GM19240 (cell line): ENCODE results near the gene ADARB1.

Experiments
- DNase-seq: peaks from one replicate; pipeline ENCODE4 v3.0.0; 2011; ENCODE audit warnings: low spot score; ENCODE audit not compliant: insufficient read length

Gene ADARB1

DNA sequence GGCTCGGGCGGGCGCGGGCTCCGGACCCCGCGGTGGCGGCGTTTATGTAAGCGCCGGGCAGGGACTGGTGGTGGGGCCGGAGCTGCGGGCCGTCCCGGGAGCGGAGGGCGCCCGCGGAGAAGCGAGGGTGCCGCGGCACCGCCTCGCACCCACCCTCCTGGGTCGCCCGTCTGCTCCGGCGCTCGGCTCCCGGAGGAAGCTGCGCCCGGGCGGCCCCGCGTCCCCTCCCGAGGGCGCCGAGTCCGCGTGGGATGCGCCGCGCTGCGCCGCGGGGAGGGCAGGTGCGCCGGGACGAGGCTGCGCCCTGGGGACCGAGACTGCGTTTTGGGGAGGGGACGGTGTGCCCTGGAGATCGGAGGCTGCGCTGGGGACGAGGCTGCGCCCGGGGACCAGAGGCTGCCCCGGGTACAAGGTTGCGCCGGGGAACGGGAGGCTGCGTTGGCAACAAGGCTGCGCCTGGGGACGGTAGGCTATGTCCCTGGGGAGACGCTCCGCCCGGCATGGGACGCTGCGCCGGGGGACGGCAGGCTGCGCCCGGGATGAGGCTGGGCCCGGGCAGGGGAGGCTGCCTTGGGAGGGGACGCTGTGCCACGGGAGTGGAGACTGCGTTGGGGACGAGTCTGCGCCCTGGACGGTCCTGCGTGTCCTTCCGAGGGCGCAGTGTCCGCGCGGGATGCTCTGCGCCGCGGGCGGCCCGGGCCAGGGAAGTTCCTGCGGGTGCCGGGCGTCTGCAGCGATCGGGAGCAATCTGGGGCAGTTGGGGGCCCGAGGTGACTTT lies 627 bp downstream of the ADARB1 start:
- no peak for DNase-seq

GRCh38 chr21:45075596-45076244 lies 1.3 kb downstream of the ADARB1 start:
- DNase-seq, result no peak

GRCh38 chr21:45076245-45076711 lies 1.9 kb downstream of the ADARB1 start:
- no peak for DNase-seq

DNA sequence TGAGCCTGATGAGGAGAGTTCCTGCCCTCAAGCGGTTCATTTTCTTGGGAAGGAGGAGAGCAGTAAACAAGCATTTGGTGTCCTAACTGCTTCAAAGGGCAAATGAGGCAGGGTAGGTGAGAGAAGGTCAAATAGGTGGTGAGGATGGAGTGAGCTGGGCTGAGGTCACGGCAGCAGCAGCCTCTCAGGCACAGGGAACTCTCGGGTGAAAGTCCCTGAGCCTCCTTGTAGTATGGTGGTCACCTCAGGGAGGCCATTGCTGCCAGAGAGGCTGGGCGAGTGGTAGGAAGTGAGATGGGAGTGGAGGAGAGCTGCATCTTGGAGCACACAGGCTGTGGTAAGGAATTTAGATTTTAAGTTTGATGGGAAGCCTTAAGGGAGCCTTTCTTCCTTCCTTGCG lies 4.0 kb downstream of the ADARB1 start:
- DNase-seq, result no peak

DNA sequence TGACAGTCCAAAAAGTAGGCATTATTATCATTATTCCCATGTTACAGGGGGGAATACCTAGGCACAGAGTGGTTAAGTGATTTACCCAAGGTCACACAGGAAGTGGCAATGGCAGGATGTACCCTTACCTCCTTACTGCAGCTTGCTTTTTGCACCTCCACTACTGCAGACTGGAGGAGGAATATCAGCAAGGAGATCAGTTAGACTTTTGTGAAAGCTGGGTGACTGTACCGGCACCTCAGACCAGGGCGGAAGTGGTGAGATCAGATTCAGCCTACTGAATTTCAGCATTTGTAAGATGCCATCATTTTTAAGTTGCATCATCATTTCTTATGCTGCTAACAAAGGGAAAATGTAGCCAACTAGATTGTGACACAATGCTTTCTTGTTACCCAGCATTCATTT lies 4.5 kb downstream of the ADARB1 start:
- DNase-seq, result no peak

GRCh38 chr21:45079351-45079750 lies 5.0 kb downstream of the ADARB1 start:
- no peak for DNase-seq

- no peak for DNase-seq
Measured at GRCh38 chr21:45080232-45080631, 5.9 kb downstream of the ADARB1 start.

DNA sequence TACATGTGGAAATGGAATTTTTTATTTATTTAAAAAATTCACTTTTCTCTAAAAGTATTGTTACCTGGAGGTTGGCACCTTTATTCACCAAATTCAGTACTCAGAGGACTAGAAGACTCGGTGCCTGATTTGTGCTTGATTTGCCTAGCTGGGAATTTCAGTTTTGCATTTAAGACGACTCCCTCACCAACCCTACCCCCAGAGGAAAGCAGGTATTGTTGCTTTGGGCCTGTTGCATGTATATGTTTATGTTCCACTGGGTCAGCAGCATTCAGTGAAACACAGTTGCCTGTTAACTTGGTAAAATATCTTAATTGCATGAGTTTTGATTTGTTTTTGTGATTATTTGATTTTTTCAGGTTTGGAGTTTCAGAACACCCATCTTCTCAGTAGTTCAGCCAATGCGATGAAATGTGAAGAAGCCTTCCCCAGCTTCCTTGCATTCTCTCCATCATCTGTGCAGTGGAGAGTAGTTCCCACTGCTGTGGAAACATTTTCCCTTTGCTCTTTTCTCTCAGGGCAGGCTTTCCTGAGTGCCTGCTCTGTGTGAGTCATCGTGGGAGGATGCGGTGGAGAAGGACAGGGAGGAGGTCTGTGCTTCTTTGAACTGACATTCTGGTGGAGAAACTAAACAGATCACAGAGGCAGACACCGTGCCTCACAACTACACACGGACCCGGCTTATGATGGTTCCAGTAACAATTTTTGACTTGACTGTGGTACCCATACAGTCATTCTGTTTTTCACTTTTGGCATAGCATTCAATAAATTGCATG lies 6.4 kb downstream of the ADARB1 start:
- no peak for DNase-seq

- no peak for DNase-seq
Measured at GRCh38 chr21:45081636-45082035, 7.3 kb downstream of the ADARB1 start.

DNA sequence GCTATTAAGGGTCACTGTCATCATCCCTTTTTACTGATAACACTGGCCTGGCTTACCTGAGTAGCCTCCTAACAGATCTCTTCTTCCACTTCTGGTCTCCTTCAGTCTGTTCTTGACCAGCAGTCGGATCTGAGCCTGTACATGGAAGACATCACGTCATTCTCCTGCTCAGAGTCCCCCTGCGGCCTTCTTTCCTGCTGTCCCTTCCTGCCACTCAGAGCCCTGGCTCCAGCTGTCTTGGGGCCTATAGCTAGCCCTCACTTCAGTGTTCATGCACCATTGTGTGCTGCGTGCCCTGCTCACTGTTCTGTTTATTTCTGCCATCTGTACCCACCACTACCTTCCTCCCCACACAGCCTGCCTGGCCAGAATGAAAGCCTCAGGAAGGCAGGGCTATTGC lies 8.4 kb downstream of the ADARB1 start:
- no peak for DNase-seq

- DNase-seq, result no peak
Measured at GRCh38 chr21:45084121-45084520, 9.7 kb downstream of the ADARB1 start.

DNA sequence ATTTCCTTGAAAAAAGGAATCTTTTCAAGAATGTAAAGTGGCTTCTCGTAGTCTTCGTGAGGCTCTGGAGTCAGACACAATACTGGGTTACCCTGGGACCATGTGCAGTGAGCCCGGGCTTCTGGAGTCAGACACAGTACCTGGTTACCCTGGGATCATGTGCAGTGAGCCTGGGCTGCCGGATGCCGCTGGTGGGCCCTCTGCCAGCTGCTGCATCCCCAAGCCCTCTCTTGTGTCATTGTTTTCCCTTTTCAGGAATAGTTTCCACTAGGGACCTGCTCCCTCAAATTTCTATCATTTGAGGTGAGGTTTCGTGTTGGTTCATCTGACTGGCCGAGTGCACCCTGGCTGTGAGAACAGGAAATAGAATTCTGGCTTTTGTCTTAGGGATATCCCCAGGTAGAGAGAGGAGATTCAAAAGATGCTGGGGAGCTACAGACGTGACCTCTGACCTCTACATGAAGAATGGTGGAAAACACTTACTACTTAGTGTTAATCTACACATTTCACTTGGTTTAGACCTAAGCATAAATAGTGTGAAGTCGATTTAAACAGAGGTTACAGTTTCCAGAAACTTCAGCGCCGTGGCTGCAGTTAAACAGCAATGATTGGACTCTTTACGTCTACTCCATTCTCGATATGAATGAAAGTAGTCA lies 10.6 kb downstream of the ADARB1 start:
- DNase-seq, result no peak

DNA sequence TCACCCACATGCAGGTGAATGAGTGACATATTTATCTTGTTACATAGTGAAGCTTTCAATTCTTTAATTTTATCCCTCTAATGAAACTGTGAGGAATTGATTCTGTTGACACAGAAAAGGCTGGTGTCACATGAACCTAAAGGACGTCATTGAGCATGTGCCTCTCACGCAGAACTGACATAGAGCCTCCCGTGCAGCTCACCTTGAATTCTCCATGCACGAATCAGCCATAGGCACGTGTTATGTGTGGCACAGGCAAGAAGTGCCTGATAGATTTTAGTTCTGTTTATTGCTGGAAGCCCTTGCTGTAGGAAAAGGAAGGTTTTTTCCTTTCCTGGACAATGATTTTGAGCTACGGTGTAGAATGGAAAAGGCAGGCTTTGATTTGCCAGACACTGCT lies 11.3 kb downstream of the ADARB1 start:
- DNase-seq, result no peak

GRCh38 chr21:45086337-45086958 lies 12.1 kb downstream of the ADARB1 start:
- no peak for DNase-seq

- no peak for DNase-seq
Measured at GRCh38 chr21:45087022-45087823, 12.8 kb downstream of the ADARB1 start.

GRCh38 chr21:45088116-45088515 lies 13.7 kb downstream of the ADARB1 start:
- no peak for DNase-seq

DNA sequence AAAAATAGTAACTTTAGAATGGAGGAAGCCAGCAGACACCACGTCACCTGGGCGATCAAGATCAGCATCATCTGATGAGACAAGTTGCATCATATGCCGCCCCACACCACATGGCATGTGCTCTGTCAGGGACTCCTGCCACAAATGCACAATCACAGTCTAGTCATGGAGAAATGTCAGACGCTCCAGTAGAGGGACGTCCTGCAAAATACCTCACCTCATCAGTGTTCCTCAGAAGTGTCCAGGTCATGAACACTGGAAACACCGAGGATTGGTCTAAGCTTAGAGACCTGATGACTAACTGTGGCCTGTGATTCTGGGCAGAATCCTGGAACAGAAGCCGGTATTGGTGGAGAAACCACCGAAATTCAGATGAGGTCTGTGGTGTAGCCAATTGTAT lies 14.3 kb downstream of the ADARB1 start:
- DNase-seq, result no peak

GRCh38 chr21:45089964-45090363 lies 15.6 kb downstream of the ADARB1 start:
- DNase-seq, result no peak

- no peak for DNase-seq
Measured at GRCh38 chr21:45090966-45091365, 16.6 kb downstream of the ADARB1 start.

GRCh38 chr21:45091550-45092322 lies 17.4 kb downstream of the ADARB1 start:
- no peak for DNase-seq
